Mononuclear cell (primary cell): ENCODE data around the gene OTOP3. TPM values are rescaled to one million over a fixed set of nuclear protein-coding genes. Genes with fewer than 3 reads are reported as not detected.
"Not testable (repeated sequence)": the region's sequence is repeated elsewhere in the genome, so short reads cannot be mapped to it uniquely, and the experiment has no call there.

Experiments used
- H3K27me3 ChIP-seq: 2 replicates; pipeline ENCODE4 v1.6.0; 2011; ENCODE audit warnings: low read length, control low read depth; ENCODE audit not compliant: insufficient read depth
- H3K4me1 ChIP-seq: 2 replicates; pipeline ENCODE4 v1.5.1; 2011; ENCODE audit warnings: mild to moderate bottlenecking, low read length, control low read depth; ENCODE audit not compliant: insufficient read depth
- H3K4me3 ChIP-seq: 2 replicates; pipeline ENCODE4 v1.5.1; 2011; ENCODE audit warnings: mild to moderate bottlenecking, low read length, moderate library complexity
- H3K9me3 ChIP-seq: 2 replicates; pipeline ENCODE4 v1.5.1; 2011; ENCODE audit warnings: low read depth, mild to moderate bottlenecking, control low read depth, low read length
- total RNA-seq: library from RNA; depleted of rRNA; stranded (reverse); fragments of >200 nt; gene quantifications from one replicate; pipeline ENCODE4 v1.2.3, GENCODE V29; 2012

OTOP3 gene
- total RNA-seq, 1 donor, result not detected

DNA sequence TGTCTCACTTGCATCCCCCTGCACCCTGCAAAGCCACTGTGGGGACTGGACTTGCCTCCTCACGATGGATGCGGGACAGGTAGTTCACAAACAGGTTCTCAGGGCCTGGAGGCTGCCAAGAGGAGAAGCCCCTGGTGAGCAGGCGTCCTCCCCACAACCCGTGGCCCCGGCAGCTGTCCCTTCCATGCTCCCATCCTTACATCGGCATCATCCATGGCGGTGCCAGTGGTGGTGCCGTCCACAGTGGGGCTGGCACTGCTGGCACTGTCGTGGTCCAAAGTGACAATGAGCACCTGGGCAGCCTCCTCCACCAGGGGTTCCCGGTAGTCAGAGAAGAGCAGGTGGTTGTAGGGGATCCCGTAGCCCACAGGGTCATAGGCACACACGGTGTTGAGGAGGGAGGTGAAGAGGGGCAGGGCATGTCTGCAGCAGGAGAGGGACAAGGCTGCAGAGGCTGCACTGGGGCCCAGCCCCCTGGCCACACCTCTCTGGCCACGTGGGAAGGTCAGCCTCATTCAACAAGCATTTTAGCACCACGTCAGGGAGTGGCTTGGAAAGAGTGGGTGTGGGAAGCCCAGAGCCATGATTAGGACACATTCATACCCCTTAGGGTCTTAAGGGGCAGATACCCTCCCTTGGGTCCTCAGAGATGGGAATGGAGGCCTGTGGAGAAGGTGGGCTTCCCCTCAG lies 24.3 kb downstream of the OTOP3 start:
- Histone ChIP-seq H3K4me1 (no peaks in the 10 kb centered on the region), H3K9me3 (no peaks in the 10 kb centered on the region), H3K27me3 (no peaks in the 10 kb centered on the region), H3K4me3 (no peak overlapping the region)

DNA sequence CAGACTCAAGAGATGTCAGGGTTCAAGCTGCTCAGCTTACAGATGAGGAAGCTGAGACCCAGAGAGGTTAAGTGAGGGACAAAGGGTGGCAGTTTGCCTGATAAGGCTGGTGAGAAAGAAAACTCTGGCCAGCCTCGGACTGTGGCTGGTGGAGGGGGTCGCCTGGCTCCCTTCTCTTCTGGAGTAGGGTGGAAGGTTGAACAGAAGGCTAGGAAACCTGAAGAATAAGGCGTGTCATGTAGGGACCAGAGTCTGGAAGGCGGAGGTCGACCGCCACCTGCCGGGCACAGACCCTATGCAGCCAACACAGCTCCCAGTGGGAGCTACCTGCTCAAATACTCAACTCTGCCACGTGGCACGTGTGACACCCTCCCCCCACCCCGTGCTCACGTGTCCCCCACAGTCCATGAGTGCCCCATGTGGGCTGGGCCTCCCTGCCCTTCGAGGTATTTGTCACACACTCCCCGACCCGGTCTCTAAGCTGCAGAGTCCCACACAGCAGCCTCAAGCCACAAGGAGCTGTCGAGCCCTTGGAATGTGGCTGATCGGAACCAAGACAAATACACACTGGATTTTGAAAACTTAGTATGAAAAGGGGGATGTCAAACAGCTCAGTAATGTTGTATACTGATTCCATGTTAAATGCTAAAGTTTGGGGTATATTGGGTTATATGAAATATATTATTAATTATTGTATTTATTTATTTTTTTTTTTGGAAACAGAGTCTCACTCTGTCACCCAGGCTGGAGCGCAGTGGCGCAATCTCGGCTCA lies 25.1 kb downstream of the OTOP3 start:
- H3K4me1 ChIP-seq, result no peaks in the 10 kb centered on the region
- no peaks in the 10 kb centered on the region for H3K9me3 ChIP-seq
- H3K27me3 ChIP-seq, result no peaks in the 10 kb centered on the region
- H3K4me3 ChIP-seq, result no peak overlapping the region

DNA sequence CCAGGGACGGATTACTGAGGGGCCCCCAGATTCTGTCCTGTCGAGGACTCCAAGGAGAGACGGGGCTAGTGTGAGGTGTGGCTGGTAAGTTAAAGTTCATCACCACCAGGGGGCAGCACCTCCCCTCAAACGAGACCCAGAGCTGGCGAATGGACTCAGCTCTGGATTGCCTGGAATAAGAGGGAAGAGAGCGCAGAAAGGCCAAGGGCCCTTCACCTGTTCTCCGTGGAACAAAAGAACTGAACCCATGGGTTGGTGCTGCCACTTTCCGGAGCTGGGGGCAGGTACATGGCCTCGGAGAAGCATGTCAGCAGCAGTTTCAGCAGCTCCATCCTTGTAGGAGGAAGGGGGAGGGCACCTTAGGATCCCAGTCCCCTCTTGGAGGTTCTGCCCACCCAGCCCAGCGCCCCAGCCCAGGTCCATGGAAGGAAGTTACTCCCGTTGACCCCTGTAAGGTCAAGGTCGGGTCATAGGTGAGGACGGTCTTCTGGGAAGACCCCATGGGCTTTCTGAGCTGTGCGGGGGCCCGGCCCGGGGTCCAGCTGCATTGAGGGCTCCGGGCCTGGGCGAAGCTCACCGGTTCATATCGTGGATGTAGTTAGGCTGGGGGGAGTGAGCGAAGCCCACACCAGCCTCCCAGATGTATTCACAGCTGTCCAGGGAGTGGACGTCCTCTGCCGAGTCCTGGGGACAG lies 26.1 kb downstream of the OTOP3 start:
- H3K4me3 ChIP-seq, result no peak overlapping the region
- H3K27me3 ChIP-seq, result no peaks in the 10 kb centered on the region

DNA sequence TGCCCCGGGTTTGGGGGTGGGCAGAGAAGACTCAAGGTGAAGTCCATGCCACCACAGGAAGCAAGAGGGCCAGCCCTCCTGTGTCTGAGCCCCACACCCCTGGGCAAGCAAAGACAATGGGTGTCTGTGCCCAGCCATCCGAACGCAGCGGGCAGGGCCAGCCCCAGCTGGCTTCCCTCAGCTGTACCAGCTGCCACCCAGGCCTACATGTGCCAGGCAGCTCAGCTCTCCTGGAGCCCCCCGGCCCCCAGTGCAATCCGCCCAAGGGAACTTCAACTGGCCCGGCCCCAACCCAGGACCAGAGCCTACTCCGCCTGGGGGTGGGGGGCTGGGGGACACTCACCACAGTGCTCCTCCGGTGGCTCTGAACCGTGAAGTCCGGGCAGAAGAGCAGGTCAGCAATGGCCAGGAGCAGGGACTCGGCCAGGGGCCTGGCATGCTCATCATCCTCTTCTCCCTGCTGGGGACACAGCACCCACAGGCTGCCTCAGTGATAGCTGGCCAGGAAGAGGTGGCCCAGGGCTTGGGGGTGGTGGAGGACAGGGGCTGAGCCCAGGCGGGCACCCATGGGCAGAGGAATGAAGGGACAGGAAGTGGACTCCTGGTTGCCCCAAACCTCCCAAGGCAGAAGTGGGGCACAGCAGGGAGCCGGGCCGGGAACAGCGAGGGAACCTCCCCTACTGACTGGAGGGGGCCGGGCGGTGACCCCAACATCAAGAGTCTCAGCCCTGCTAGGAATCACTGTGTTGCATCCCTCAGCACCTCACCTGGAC lies 27.1 kb downstream of the OTOP3 start:
- Histone ChIP-seq H3K9me3 (no peaks in the 10 kb centered on the region), H3K4me3 (no peak overlapping the region), H3K4me1 (no peaks in the 10 kb centered on the region), H3K27me3 (no peaks in the 10 kb centered on the region)

More for the DNA sequence above, 26.1 kb downstream of the OTOP3 start:
- Histone ChIP-seq H3K4me1 (no peaks in the 10 kb centered on the region), H3K9me3 (no peaks in the 10 kb centered on the region)

DNA sequence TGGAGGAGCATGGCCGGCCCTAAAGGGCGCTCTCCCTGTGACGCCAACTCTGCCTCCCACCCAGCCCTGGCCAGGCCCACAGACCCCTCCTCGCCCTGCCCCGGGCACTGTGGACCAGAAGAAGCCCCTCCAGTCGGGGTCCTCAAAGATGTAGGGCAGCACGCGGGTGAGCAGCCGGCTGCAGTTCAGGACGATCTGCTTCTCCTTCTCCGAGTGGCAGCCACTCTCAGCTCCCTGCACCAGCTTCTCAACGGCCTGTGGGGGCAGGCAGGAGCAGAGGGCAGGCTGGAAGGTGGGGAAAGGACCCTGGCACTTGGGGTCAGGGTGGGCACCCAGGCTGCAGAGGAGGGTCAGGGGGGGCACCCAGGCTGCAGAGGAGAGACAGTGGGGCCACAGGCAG lies 28.0 kb downstream of the OTOP3 start:
- Histone ChIP-seq H3K4me1 (no peaks in the 10 kb centered on the region), H3K27me3 (no peaks in the 10 kb centered on the region), H3K4me3 (no peak overlapping the region), H3K9me3 (no peaks in the 10 kb centered on the region)

DNA sequence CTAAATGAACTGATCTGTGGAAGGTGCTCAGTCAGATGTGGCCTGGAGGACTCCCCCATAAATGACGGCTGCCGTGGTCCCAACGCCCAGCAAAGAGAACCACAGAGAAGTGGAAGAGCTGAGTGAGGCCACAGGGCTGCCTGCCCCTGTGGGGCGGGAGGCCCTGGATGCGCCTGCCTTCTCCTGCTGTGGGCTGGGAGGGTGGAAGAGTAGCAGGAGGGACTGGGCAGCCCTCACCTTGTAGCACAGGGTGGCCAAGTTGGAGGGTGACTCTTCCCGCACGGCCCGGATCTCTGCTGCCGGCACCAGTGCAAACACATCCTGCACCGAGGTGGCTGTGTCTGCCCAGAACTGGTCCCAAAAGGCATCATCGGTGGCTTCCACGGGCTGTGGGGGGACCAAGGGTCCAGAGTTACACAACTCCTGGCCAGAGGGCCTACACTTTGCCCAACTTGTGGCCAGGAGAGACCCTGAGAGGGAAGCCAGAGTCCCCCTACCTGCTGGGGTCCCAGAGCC lies 28.6 kb downstream of the OTOP3 start:
- Histone ChIP-seq H3K27me3 (no peaks in the 10 kb centered on the region), H3K9me3 (no peaks in the 10 kb centered on the region), H3K4me3 (no peak overlapping the region), H3K4me1 (no peaks in the 10 kb centered on the region)

DNA sequence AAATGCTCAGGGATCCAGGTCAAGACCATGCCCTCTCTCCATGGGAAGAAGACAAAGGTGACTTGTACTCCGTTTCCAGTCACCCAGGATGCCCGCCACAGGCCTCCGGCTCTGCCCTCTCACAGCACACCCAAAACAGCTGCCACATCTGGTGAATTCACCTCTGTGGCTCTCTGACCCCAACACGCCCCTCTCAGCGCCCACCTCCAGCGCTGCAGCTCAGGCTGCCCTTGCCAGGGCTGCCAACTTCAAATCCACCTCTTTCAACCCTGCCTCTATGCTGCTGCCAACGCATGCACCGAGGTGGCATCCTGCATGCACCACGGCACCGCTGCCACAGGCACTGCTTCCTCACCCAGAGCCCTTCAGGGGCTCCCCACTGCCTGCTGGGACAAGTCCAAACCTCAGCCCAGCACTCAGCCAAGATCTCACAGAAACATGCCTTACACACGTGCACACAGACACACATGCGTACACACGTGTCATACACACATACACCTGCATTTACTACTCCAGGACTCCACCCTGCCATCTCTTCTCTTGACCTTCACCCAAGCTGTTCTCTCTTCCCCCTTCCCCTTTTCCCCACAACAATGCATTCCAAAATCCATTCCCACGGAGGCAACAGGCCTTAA lies 29.4 kb downstream of the OTOP3 start:
- Histone ChIP-seq H3K4me3 (no peak overlapping the region), H3K9me3 (no peaks in the 10 kb centered on the region), H3K4me1 (no peaks in the 10 kb centered on the region), H3K27me3 (no peaks in the 10 kb centered on the region)

DNA sequence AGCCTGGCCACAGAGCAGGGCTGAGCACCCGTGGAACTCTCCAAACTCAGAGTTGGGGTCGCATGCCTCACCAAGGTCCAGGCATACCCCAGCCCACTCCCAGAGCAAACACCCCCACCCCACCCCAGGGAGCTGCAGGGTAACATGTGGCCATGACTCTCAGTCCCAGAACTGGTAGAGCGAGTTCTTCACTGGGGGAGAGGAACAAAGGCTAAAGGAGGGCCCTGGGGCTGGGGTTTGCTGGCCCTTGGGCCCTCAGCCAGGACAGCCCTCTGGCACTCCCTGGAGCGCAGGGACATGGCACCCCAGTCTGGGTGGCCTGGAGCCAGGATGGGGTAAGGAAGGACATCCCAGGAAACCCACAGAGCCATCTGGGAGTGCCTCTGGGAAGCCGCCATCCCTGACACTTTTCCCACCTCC lies 32.7 kb downstream of the OTOP3 start:
- no peak overlapping the region for H3K4me3 ChIP-seq
- peaks cover 15% of the 10 kb centered on the region for H3K27me3 ChIP-seq
- H3K4me1 ChIP-seq, result peaks cover 8% of the 10 kb centered on the region
- no peaks in the 10 kb centered on the region for H3K9me3 ChIP-seq

DNA sequence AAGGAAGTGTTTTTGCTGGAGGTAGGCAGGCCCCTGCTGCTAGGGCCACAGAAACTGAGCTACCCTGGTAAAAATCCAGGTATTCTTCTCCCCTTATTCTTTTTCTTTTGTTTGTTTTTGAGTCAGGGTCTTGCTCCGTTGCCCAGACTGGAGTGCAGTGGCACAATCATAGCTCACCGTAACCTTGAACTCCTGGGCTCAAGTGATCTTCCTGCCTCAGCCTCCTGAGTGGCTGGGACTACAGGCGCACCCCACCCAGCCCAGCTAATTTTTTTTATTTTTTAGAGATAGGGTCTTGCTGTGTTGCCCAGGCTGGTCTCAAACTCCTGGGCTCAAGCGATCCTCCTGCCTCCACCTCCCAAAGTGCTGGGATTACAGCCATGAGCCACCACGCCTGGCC lies 33.8 kb downstream of the OTOP3 start:
- not testable (repeated sequence) for H3K4me1 ChIP-seq, H3K4me3 ChIP-seq, H3K9me3 ChIP-seq
- peaks cover 25% of the 10 kb centered on the region for H3K27me3 ChIP-seq

DNA sequence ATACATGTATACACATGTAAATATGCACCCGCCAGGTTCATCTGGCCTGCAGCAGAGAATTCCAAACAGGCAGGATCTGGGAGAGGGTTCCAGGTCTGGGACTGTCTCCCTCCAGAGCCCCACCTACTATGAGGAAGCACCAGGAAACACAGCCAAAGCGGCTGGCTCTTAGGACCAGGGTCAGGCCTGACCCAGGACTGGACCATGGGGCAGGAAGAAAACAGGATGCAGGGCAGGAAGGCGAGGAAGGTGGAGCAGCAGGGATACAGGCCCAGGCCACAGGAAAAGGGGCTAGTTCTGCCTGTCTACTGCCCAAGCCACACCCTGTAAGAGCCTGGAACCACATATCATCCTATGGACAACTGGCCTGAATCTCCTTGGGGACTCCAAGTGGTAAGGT lies 34.7 kb downstream of the OTOP3 start:
- H3K4me3 ChIP-seq, result no peak overlapping the region
- peaks cover 8% of the 10 kb centered on the region for H3K4me1 ChIP-seq
- peaks cover 34% of the 10 kb centered on the region for H3K27me3 ChIP-seq
- H3K9me3 ChIP-seq, result no peaks in the 10 kb centered on the region

DNA sequence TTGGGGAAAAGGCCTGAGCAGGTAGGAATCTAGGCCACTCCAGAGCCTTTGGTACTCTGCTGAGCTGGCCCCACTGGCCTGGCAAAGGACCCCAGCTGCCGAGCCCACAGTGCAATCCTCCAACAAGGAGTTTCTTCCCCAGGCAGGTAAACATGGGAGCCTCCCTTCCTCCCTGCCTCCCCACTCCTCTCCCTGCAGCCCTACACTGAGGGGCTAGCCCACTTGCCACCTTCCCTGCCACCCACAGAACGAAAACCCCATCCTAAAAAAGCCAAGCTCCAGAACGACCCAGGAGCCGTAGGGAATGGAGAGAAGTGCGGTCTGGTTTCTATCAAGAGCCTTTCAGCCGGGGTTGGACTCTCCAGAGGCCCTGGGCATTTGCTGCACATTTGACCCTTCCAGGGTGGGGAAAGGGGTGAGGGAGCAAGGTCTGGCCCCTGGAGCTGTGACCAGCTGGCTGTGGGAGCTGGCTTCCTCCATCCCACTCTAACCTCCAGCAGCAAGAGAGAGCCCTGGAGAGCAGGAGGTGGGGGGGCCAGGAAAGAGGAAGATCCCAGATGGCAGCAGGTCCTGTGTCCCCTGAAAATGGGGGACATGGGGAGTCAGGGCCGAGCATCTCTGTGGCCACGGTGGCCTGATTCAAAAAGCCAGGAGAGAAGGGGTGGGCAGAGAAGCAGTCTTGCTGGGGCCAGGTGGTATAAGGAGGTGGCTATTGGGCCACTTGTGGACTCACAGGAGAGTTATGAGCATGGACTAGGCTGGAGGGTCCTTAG lies 35.6 kb downstream of the OTOP3 start:
- Histone ChIP-seq H3K4me1 (peaks cover 8% of the 10 kb centered on the region), H3K9me3 (no peaks in the 10 kb centered on the region), H3K27me3 (peaks cover 39% of the 10 kb centered on the region), H3K4me3 (no peak overlapping the region)

DNA sequence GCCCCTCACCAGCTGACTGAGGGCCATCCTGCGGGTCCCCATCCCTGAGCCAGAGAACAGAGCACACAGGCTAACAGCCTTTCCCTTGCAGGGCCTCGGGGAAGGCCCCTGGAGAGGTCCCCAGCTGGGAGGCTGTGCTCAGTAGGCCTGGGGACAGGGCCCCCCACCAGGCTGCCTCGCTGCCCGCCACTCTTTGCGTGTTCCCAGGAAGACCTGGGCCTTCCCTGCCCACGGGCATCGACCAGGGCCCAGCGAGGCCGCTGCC lies 36.1 kb downstream of the OTOP3 start:
- H3K9me3 ChIP-seq, result no peaks in the 10 kb centered on the region
- H3K4me3 ChIP-seq, result no peak overlapping the region
- peaks cover 8% of the 10 kb centered on the region for H3K4me1 ChIP-seq
- H3K27me3 ChIP-seq, result peaks cover 39% of the 10 kb centered on the region

DNA sequence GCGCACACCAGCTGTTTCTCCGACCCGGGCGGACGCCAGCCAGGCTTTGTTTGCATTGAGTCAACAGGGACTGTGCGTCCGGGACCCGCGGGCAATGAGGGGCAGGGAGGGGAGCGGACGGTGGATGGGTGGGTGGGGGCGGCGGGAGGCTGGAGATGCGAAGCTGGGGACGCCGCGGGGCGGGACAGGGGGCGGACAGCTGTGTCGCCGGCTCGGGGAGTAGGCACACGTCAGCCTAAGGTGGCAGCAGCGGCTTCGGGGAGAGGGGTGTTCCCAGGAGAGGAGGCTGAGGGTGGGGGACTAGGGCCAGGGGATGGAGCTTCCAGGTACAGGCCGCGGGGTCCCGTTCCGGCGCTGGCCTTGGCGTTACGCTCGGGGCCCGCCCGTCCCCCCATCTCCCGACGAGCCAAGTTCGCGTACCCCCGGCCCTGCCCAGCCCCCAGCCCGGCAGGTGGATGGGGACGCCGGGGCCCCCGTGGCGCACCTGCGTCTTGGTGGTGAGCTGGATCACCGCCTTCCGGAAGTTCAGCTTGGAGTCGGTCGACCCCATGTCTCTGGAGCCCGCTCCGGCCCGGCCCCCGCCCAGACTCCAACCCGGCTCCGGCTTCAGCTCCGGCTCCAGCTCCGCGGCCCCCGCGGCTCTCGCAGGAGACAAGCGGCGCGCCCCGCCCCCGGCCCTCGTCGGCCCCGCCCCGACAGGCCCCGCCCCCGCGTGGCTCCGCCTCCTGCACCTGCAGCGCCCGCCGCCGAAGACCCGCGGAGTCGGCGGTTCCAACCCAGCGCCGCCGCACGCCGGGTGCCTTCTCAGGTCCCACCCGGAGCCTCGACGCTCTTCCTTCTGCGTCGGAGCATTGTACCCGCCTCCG lies 36.6 kb downstream of the OTOP3 start, which contains the start of gene HID1:
Gene HID1, minus strand, starts transcription at position 653 of the 866 bp plus-strand sequence. Its CDS starts 103 bp downstream, at position 550.
- H3K9me3 ChIP-seq, result no peaks in the 10 kb centered on the region
- peaks cover 8% of the 10 kb centered on the region for H3K4me1 ChIP-seq
- peaks cover 39% of the 10 kb centered on the region for H3K27me3 ChIP-seq
- peak within 1 kb of the TSS; percentile 35 for H3K4me3 ChIP-seq
